NCI-H128 (cell line): Measurements from ENCODE around the gene PTH1R.
A peak's percentile ranks its signal among the peaks of the same experiment; 100 is the strongest.

ENCODE experiments used
- DNase-seq: peaks from one replicate; lab custom pipeline; 2025; ENCODE audit not compliant: unreplicated experiment; lab: John Stamatoyannopoulos, UW

Gene PTH1R

DNA sequence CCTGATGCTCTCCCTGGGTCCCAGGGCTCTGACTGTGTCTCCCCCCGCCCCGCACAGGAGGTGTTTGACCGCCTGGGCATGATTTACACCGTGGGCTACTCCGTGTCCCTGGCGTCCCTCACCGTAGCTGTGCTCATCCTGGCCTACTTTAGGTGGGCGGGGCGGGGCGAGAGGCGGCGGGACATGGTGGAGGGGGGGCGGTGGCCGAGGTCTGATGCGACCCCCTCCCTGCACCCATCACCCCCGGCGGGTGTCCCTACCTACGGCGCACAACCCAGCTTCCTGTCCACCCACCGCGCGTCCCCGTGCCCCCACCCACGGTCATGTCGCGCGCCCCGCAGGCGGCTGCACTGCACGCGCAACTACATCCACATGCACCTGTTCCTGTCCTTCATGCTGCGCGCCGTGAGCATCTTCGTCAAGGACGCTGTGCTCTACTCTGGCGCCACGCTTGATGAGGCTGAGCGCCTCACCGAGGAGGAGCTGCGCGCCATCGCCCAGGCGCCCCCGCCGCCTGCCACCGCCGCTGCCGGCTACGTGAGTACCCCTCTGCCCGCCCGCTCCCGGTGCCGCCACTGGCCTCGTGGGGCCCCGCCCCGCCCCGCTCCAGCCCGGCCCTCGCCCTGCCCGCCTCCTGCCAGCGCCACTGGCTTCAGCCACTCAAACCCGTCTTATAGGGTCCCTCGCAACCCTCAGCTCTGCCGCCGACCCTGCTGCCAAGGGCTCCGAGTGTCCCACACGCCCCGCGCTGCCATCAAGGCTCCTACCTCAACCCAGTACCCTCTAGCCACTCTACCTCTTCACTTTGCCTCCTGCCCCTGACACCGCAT lies 21.0 kb downstream of the PTH1R start:
- DNase-seq: no peak

DNA sequence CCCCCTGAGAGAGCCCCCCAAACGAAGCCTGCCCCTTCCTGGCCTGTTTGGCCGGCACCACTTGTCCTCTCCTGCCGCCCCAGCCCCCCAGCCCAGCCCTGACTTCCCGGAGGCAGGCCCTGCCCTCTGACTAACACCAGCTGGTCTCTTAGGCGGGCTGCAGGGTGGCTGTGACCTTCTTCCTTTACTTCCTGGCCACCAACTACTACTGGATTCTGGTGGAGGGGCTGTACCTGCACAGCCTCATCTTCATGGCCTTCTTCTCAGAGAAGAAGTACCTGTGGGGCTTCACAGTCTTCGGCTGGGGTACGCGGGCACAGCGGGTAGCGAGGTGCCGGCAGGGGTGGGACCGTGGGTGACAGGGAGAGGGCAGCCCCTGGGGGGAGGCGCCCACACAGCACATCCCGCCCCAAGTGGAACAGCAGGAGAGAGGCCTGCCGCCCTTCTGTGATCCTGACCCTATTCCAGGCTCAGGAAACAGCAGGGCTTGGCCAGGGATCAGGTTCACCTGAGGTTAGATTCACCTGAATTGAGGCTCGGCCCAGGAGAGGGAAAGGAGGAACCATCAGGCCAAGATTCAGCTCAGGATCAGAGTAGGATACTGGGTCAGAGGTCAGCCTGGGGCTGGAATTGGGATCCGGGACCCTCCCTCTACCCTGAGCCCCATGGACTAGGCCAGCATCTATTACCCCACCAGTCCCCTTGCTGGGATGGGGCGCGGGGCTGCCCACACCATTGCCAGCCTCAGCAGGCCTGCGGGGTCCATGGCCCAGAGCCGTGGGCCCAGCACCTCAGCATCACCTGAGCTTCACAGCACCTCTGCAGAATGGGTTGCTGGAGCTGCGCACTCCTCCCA lies 21.9 kb downstream of the PTH1R start:
- no peak for DNase-seq

DNA sequence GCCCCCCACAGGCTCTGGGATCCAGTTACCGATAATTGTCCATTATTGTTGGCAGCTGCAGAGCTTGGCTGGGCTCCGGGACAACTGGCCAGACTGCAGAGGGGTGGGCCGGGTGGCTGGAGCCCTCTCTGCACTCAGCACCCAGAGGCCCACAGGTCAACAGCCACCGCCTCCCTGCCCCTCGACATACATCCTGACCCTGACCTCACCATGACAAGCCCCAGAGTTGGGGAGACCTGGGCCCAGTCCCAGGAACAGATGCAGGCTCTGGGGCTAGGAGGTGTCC lies 22.4 kb downstream of the PTH1R start:
- no peak for DNase-seq

DNA sequence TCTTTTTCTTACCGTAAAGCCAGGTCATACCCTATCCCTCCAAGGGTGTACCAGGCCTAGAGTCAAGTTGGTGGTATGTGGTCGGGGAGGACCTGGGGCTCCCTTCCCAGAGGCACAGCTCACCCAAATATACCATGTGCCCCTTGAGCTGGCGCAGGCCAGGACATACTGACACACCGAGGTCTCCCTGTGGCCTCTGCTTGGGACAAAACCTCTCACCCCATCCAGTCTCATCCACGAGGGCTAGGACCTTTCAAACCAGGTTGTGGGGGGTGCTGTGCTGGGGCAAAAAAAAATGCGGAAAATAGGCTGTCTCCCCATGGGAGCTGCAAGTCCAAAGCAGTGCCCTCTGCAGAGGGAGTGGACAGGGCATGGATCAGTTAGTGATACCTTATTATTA lies 22.8 kb downstream of the PTH1R start:
- DNase-seq: no peak

DNA sequence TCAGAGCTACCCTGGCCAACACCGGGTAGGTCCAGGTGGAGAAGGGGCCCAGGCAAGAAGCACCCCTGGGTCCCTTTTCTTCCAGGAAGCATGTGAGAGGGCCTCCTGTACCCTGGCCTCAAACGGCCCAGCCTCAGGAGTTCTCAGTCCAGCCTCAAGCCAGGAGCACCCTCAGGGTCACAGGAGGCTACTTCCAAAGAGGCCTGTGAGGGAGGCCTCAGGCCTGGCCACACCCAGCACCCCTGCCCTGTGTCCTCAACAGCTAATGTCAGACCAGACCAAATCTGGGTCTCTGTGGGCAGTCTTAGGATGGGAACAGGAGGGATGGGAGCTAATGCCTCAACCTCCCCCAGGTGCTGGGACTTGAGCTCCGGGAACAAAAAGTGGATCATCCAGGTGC lies 23.5 kb downstream of the PTH1R start:
- DNase-seq: no peak

DNA sequence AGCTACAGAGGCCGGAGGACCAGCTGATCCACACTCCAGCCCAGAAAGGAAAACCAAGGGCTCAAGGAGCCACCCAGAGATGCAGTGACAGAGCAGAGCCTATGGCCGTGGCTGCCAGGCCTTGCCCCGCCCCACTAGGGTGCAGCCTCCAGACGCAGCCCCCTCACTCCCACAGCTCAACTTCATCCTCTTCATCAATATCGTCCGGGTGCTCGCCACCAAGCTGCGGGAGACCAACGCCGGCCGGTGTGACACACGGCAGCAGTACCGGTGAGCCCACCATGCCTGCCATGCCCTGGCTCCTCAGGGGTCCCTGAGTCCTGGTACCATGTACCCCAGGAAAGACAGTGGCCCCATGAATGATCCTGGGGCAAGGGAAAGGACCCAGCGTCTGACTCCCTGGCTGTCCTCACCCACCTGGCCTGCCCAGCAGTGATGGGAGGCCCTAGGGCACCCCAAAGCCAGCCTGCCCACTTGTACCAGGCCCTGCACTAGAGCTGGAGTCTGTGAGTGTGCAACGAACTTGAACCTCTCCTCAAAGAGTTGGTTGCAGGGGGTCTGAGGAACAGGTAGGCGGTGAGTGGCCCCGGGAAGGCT lies 24.2 kb downstream of the PTH1R start:
- no peak for DNase-seq

DNA sequence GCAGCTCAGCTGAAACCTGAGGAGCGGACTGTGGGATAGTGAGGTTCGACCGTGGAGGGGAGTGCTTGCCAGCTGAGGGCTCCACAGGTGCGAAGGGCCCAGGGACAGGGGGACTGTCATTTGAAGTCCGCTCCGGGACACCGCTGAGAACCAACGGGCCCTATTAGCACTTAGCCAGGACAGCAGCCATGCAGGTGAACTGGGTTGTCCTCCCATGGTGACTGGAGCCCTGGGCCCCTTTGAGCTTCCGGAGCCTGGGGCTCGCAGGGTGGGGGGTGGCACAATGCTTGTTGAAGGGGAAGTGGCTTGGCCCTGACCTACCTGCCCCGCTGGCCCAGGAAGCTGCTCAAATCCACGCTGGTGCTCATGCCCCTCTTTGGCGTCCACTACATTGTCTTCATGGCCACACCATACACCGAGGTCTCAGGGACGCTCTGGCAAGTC lies 24.7 kb downstream of the PTH1R start:
- no peak for DNase-seq

DNA sequence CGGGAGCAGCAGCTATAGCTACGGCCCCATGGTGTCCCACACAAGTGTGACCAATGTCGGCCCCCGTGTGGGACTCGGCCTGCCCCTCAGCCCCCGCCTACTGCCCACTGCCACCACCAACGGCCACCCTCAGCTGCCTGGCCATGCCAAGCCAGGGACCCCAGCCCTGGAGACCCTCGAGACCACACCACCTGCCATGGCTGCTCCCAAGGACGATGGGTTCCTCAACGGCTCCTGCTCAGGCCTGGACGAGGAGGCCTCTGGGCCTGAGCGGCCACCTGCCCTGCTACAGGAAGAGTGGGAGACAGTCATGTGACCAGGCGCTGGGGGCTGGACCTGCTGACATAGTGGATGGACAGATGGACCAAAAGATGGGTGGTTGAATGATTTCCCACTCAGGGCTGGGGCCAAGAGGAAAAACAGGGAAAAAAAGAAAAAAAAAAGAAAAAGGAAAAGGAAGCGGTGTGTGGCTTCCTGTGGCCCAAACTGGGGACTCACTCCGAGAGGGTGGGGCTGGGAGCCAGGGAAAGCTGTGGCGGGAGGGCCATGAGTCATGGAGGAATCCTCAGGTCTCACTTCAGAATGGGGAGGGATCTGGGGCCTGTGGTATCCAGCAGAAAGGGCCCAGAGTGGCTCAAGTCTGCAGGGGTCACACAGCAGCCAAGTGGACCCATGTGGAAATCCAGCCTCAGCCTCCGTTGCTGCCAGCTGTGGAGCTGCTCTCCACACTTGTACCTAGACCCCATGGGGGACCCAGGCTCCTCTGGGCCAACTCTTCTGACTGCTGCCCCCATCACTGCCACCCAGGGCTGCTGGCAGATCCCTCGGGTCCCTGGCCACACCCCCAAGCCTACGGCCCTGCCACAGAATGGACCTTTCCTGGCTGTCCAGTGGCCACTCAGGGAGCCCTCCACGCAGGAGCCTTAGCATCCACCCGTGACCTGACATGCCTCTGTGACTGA lies 26.1 kb downstream of the PTH1R start:
- DNase-seq: no peak

DNA sequence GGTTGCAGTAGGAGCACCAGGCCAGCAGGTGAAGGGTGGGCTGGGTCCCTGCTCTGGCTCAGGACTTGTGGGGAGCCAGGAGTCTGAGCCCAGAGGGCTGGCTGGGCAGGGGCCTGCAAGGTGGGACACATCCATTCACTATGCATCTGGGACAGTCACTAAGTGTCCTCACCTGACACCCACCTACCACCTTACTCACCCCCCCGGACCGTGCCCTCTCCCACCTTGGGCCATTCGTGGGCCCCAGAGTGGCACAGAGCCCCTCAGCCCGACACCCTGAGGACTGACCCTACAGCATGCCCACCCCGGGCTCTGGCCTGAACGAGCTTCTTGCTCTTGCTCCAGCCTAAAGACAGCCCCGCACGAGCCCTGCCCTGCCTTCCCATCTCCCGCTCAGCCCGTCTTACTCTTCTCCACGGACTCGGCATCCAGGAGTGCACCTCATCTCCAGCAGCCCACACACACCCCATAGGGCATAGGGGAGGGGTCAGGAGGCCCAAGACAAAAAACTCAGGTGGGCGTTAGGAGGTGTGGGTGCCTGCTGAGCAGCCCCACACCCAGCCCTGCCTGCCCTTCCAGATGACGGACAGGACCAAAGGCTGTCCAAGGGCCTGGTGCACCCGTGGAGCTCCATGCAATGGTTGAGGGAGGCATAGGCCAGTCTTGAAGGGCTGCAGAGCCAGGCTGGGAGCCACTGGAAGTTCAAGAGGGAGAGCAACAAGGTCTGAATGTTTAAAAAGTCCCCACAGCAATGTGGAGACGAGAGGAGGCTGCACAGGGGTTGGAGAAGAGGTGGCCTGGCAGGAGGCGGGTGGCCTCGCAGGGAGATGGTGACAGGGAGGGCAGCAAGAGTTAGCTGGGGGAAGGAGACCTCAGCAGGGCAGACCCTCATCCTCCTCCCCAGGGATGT lies 27.0 kb downstream of the PTH1R start:
- DNase-seq: no peak

DNA sequence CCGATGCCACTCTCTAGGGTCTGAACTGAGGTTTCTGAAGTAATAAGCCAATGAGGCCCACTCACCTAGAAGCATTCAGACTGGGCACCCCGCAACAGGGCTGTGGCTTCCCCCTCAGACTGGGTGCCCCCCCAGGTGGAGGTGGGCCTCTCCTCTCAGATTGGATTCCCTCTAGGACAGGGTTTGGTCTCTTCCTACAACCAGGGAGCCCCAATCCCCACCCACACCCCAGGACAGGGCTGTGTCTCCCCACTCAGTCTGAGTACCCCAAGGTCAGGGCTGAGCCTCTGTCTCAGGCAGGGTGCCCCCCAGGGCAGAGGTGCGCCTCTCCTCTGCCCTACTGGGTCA lies 27.7 kb downstream of the PTH1R start:
- DNase-seq: no peak

DNA sequence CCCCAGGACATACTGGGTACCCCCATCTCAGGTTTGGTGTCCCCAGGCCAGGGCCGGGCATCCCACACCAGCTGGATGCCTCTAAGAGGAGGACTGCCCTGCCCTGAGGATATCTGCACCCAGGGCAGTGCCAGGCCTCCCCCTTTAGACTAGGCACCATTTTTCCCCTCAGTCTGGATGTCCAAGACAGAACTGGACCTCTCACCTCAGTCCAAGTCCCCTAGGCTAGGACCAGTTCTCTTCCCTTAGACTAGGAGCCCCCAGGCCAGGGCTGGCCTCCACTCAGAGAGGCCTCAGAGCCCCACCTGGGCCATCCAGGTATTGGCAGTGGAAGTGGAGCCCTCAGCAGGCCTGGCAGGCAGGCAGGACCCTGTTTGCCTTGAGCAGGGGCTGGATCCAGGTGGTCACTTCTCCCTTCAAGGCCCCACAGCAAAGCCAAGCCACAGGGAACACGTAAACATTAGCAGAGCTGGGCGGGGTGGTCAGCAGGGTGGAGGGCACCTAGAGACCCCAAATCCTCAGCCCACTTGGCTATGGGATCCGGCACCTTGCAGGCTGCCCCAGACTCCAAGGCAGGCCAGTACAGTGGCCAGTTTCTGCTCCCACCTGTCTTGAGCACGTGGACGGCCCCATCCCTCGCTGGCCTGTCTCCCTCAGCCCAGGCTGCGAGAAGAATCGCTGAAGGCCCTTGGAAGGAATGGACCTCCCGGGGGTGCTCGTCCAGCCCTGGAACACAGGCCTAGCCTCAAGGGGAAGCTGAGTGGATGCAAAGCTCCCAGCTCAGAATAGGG lies 28.3 kb downstream of the PTH1R start:
- DNase-seq: no peak

DNA sequence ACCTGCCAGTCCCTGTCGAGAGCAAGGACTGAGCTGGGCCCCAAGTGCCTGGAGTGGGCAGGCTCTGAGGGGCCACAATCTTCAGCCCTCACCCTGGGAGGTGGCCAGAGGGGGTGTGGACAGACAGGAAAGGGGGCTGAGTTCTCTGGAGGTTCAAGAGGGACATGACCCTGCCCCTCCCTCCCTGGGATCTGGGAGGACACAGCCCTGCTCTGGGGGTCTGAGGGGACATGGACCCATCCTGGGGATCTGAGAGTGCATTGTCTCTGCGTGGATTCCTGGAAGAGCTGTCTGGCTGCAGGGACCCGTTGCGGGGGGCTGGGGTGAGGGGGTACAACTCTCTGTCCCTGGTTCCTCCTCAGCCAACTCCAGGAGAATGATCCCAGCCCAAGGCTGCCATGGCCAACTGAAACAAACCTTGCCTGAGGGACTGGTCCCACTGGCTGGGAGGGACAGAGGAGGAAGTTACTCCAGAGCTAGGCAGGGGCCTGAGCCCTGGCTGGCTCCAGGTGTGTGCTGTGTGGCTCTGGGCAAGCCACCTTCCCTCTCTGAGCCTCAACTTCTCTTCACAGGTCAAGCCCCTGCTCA lies 29.0 kb downstream of the PTH1R start:
- DNase-seq: no peak

DNA sequence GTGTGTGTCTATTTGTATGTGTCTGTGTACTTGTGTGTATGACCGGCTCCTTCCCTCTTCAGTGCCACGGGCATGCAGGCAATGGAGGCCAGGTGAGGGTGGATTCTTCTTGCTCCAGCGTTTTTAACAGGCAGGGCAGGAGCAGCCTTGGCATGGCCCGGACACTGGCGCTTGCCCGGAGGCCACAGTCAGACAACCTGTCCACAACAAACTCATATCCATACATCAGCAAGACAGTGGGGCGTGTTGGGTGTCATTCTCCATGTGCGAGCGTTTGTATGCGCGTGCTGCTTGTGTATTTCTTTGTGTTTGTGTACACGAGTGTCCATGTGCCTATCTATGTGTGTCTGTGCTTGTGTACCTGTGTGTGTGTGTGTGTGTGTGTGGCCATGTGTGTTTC lies 29.8 kb downstream of the PTH1R start:
- no peak for DNase-seq

DNA sequence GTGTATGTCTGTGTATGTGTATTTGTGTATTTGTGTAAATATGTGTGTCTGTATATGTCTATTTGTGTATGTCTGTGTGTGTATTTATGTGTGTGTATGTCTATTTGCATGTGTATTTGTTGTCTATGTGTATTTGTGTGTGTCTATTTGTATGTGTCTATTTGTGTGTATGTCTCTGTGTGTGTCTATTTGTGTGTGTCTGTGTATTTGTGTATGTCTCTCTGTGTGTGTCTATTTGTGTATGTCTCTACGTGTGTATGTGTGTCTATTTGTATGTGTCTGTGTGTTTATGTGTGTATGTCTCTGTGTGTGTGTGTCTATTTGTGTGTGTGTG lies 30.4 kb downstream of the PTH1R start:
- DNase-seq: no peak

DNA sequence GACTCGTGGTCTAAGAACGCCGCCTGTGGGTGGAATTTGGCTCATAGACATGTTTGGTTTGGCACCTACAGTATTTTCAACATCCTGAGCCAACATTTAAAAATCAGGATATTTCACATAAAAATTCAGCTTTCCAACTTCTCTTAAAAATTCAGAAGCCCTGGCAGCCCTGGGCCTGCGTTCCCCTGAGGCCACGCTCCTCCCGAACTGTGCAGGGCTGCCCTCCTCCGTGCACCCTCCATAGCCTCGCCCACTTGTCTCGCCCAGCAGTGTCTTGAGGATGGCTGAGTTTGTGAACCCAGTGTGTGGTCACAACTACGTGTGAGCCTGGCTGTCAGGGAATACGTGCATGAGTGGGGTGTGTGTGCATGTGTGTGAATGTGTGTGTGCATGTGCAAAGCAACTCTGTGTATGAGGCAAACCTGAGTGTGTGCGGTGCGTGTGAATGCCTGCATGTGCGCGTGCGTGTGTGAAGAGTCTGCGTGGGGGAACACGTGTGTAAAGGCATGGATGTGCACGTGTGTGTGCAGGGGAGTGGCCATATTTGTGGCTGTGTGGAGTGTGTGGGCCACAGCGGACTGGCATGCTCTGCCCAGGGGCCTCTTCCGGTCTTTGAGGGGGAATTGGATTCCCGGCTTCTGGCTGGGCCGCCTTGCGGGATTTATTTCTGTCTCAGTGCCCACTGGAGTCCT lies 30.9 kb downstream of the PTH1R start:
- DNase-seq: no peak

DNA sequence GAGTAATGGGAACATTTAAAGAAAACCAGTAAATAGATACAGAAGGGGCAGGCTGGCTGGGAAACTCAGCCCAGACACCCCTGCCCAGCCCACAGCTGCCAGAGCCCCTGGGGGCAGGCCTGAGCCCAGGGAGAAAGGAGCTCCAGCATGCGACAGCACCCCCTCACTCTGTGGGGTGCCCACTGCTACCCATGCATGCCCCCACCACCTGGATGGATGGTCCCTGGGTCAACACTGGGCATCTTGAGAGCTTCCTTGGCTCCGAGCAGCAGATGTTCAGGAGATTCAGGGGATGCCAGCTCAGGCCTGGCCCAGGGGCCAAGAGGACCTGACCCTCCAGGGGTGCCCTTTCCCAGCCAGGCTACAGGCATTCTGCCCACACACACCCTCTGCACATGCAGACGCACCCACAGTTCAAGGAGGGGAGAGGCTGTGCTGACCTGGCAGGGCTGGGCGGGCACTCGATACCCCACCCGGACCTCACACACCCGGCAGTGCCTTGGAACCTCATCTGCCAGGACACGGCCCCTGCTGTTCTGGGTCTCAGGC lies 31.5 kb downstream of the PTH1R start:
- no peak for DNase-seq

DNA sequence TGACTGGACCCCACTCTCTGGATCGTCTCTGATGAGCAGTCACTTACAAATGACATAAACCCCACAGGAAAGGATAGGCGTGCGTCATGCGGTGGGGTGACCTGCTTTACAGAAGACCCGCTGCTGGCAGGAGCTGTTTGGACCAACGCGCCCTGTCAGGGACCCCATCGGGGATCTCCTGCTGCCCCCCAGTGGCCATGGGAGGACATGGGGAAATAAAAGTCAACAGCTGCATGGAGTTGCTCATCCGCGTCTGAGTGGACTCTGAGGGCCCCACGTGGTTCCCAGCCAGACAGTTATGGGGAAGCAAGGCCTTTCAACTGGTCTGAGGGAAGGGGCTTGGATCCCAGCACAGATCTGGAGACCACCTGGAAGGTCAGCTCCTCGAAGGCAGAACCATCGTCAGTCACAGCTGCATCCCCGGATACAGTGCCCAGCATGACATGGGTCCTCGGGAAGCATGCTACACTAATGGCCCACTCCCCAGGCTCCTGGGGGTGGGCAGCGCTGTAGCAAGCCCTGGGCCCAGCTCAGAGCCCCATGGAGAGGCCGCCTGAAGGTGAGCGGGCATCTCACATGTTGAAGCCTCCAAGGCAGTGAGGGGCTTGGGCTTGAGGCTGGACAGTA lies 32.1 kb downstream of the PTH1R start:
- DNase-seq: peak; percentile 74
